Dendritic cell treated with granulocyte-macrophage colony-stimulating factor and Interleukin-4, amounts not matched to agents 40 ng/mL and 50 ng/mL, for 4 days (primary cell): ENCODE measurements around the gene PTGES.
"Not testable (repeated sequence)": the region's sequence is repeated elsewhere in the genome, so short reads cannot be mapped to it uniquely, and the experiment has no call there.

Experiments used
- H3K27ac Mint-ChIP-seq: one replicate; pipeline ENCODE4 v1.8.0; 2022; ENCODE audit warnings: mild to moderate bottlenecking, mixed read lengths
- H3K27me3 Mint-ChIP-seq: one replicate; pipeline ENCODE4 v1.8.0; 2022; ENCODE audit warnings: mild to moderate bottlenecking, mixed read lengths
- H3K36me3 Mint-ChIP-seq: one replicate; pipeline ENCODE4 v1.8.0; 2022; ENCODE audit warnings: low read depth, mixed read lengths
- H3K4me1 Mint-ChIP-seq: one replicate; pipeline ENCODE4 v1.8.0; 2022; ENCODE audit warnings: low read depth, mixed read lengths
- H3K4me3 Mint-ChIP-seq: one replicate; pipeline ENCODE4 v1.8.0; 2022; ENCODE audit warnings: mild to moderate bottlenecking, moderate library complexity, mixed read lengths
- H3K9me3 Mint-ChIP-seq: one replicate; pipeline ENCODE4 v1.8.0; 2022; ENCODE audit warnings: mixed read lengths
- intact Hi-C: fragments of 100-400 bp; cut with micrococcal nuclease; formaldehyde crosslinking; loops from one replicate; pipeline ENCODE4 v1.15.0; 2022

PTGES gene, protein sequence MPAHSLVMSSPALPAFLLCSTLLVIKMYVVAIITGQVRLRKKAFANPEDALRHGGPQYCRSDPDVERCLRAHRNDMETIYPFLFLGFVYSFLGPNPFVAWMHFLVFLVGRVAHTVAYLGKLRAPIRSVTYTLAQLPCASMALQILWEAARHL

DNA sequence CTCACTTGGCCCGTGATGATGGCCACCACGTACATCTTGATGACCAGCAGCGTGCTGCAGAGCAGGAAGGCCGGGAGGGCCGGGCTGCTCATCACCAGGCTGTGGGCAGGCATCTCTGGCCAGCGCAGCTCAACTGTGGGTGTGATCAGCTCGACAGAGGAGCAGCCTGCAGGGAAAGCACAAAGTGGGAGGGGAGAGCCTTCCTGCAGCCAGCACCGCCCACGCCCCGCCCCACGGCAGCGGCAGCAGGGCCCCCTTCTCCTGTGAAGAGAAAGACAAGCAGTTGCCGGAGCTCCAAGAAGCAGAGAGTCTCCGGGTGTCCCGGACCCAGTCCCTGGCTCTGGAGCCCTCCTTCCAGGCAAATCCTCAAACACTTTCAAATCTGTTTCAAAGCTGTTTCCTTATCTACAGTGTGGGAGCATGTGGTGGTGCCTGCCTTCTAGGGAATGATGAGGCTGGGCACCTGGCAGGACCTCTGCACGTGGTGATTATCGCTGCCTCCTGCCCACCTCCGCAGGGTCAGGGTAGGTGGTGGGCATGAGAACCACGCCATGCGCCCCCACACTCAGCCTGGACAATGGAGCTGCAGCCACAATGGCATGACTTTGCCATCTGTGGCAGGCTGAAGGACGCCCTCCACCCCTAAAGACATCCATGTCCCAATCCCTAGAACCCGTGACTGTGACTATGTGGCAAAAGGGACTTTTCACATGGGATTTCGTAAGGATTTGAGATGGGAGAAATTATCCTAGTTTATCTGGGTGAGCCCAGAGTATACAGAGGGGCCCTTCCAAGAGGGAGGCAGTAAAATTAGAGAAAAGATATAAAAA is at the start of gene PTGES:
Gene PTGES, minus strand, starts transcription at position 143 of the 830 bp plus-strand sequence. Its CDS starts 30 bp downstream, at position 113.
- no peaks in the 10 kb centered on the region for H3K36me3 Mint-ChIP-seq
- H3K27ac Mint-ChIP-seq, result no peak within 1 kb of the TSS
- peaks cover 46% of the 10 kb centered on the region for H3K27me3 Mint-ChIP-seq
- H3K4me1 Mint-ChIP-seq, result peaks cover 35% of the 10 kb centered on the region
- H3K9me3 Mint-ChIP-seq, result no peaks in the 10 kb centered on the region
- peak within 1 kb of the TSS; percentile 50 for H3K4me3 Mint-ChIP-seq
- intact Hi-C loops, result no loop called here

DNA sequence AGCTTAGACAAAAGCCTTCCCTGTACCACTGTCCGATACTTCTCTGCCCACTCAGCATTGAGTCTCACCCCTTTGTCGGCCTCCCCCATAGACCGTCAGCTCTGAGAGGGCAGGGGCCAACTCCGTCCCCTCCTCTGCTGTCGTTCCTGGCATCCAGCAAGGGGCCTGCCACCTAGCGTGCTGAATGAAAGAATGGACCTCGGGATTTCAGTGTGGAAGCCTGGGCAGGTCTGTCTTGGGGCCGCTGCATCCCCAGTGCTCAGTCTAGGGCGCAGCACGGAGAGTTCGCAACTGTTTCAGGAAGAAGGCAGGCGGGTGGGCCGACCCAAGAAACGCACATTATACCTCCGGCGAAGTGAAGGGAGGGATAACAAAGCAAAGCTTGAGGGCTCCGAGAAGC is 48.7 kb upstream of the PTGES start:
- Mint-ChIP-seq H3K27me3 (no peaks in the 10 kb centered on the region), H3K36me3 (peaks cover 20% of the 10 kb centered on the region), H3K4me3 (no peak overlapping the region), H3K9me3 (no peaks in the 10 kb centered on the region), H3K27ac (peak overlapping the region; percentile 1), H3K4me1 (peaks cover 24% of the 10 kb centered on the region)
- intact Hi-C loops, result no loop called here

DNA sequence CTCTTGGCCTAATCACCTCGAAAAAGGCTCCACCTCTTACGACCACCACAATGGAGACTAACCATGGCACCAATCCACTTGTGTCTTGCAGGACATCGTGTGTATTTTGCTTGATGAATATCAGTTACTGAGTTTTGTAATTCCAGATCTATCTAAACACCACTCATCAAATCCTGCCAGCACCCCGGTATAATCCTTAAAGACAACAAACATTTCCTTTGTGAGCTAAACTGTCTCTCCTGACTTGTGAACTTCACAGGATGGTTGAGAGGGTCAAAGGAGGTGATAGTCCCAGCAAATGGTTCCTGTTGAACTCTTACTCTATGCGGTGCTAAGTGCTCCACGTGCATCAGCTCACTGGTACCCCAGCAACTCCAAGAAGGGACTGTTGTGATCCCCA is 46.1 kb upstream of the PTGES start:
- intact Hi-C loops, result no loop called here
- H3K4me3 Mint-ChIP-seq, result no peak overlapping the region

DNA sequence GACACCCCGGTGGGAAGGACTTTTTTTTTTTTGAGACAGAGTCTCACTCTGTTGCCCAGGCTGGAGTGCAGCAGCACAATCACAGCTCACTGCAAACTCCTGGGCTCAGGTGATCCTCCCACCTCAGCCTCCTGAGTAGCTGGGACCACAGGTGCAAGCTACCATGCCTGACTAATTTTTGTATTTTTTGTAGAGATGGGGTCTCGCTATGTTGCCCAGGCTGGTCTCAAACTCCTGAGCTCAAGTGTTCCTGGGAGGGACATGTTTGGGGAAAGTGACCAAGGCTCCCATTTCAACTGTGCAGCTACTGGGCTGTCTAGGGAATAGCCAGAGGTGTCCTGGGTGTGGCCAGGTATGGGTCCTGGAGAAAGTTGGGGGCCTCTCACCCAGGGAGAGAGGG is 43.2 kb upstream of the PTGES start:
- H3K36me3 Mint-ChIP-seq, H3K27ac Mint-ChIP-seq, H3K4me3 Mint-ChIP-seq, H3K4me1 Mint-ChIP-seq, H3K9me3 Mint-ChIP-seq, intact Hi-C loops: not testable (repeated sequence)
- H3K27me3 Mint-ChIP-seq, result peaks cover 16% of the 10 kb centered on the region

More for the DNA sequence above, 46.1 kb upstream of the PTGES start:
- Mint-ChIP-seq H3K36me3 (peaks cover 5% of the 10 kb centered on the region), H3K27me3 (peaks cover 14% of the 10 kb centered on the region), H3K9me3 (no peaks in the 10 kb centered on the region), H3K4me1 (peaks cover 6% of the 10 kb centered on the region), H3K27ac (no peak overlapping the region)

DNA sequence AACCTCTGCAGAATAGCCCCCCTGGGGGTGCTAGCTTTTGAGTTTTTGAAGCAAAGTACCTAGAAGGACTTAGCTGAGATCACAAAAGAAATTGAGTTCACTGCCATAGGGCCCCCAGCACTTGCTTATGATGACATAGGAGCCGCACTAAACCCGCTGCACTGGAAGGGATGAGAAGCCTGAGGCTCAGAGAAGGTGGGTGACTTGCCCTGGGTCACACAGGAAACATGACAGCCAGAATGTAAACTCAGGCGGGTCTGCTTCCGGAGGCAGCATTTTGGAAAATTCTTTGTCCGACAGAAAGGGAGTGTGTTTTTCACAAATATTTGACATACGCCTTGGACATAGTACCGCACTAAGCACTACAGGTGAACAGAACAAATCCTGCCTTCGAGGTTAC is 41.7 kb upstream of the PTGES start:
- no peaks in the 10 kb centered on the region for H3K4me1 Mint-ChIP-seq
- peaks cover 16% of the 10 kb centered on the region for H3K27me3 Mint-ChIP-seq
- intact Hi-C loops, result no loop called here
- no peak overlapping the region for H3K27ac Mint-ChIP-seq
- no peaks in the 10 kb centered on the region for H3K36me3 Mint-ChIP-seq
- no peak overlapping the region for H3K4me3 Mint-ChIP-seq
- no peaks in the 10 kb centered on the region for H3K9me3 Mint-ChIP-seq

DNA sequence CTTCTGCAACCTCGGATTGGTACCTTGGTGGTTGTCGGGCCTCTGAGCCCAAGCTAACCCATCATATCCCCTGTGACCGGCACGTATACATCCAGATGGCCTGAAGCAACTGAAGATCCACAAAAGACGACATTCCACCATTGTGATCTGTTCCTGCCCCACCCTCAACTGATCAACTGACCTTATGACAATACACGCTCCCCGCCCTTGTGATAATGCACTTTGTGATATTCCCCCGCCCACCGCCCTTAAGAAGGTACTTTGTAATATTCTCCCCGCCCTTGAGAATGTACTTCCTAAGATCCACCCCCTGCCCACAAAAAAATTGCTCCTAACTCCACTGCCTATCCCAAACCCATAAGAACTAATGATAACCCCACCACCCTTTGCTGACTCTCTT is 33.6 kb upstream of the PTGES start:
- Mint-ChIP-seq H3K4me3 (no peak overlapping the region), H3K27me3 (peaks cover 27% of the 10 kb centered on the region), H3K9me3 (no peaks in the 10 kb centered on the region), H3K36me3 (no peaks in the 10 kb centered on the region), H3K4me1 (peaks cover 5% of the 10 kb centered on the region), H3K27ac (no peak overlapping the region)
- intact Hi-C loops, result loop anchor here (10.0 kb wide), 1 partner anchor 652 kb away; no protein-coding TSS in a partner anchor

DNA sequence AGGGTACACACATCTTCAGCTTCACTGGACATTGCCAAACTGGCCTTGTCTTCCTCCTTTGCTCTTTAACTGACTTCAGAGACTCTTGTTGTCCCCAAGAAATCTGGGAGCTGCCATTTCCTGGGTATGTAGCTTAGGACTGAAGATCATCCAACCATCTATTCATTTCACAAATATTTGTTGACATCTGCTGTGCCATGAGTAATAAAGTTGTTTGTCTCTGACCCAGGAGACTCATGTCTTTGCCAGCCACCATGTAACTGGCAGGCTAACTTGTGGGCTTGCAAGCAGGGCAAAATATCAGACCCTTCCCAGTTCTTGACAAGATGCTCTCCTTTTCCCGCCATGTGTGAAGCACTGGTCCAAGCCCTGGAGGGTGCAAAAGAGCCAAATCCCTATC is 33.0 kb upstream of the PTGES start:
- Mint-ChIP-seq H3K36me3 (no peaks in the 10 kb centered on the region), H3K27me3 (peaks cover 27% of the 10 kb centered on the region), H3K27ac (no peak overlapping the region), H3K4me3 (no peak overlapping the region), H3K4me1 (peaks cover 6% of the 10 kb centered on the region), H3K9me3 (no peaks in the 10 kb centered on the region)
- intact Hi-C loops, result loop anchor here (2.0 to 10.0 kb wide), 2 partner anchors 143 to 651 kb away; partner anchors contain the start of gene ASB6

DNA sequence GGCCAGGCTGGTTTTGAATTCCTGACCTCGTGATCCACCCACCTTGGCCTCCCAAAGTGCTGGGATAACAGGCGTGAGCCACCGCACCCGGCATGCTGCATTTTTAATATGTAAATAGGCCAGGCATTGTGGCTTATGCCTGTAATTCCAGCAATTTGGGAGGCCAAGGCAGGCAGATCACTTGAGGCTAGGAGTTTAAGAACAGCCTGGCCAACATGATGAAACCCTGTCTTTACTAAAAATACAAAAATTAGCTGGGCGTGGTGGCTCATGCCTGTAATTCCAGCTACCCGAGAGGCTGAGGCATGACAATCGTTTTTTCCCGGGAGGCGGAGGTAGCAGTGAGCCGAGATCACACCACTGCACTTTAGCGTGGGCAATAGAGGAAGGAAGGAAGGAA is 32.1 kb upstream of the PTGES start:
- H3K4me1 Mint-ChIP-seq, result peaks cover 11% of the 10 kb centered on the region
- not testable (repeated sequence) for H3K4me3 Mint-ChIP-seq, H3K9me3 Mint-ChIP-seq, H3K36me3 Mint-ChIP-seq, H3K27ac Mint-ChIP-seq
- intact Hi-C loops, result loop anchor here (1.0 to 10.0 kb wide), 3 partner anchors 48 to 650 kb away; partner anchors contain the start of gene ASB6
- H3K27me3 Mint-ChIP-seq, result peaks cover 27% of the 10 kb centered on the region

DNA sequence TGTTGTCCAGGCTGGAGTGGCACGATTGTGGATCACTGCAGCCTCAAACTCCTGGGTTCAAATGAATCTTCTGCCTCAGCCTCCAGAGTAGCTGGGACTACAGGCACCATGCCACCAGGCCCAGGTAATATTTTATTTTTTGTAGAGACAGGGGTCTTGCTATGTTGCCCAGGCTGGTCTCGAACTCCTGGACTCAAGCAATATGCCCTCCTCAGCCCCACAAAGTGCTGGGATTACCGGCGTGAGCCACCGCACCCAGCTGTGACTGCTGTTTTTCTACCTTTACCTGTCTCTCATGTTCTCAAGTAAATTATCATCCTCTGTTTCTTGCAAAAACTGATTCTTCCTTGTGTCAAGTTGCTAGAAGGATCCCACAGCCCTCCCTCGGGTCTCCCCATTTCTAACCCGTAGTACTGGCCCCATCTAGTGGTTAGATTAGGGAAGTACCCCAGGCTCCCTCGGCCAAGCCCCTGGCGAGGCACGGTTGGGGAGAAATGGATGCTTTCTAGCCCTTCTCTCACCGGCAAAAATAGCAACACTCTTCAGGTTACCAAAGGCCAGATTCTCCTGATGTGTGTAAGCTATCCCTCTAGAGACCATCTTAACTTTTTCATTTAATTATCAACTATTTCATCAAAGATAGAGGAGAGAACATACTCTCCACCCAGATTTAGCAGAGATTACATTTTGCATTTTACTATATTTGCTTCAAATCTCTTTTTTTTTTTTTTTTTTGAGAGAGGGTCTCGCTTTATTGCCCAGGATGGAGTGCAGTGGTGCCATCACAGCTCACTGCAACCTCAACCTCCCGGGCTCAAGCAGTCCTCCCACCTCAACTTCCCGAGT is 30.9 kb upstream of the PTGES start:
- intact Hi-C loops, result loop anchor here (1.0 to 10.0 kb wide), 4 partner anchors 46 to 649 kb away; partner anchors contain the start of gene ASB6
- no peaks in the 10 kb centered on the region for H3K36me3 Mint-ChIP-seq
- peaks cover 17% of the 10 kb centered on the region for H3K4me1 Mint-ChIP-seq
- no peak overlapping the region for H3K4me3 Mint-ChIP-seq
- H3K9me3 Mint-ChIP-seq, result no peaks in the 10 kb centered on the region
- H3K27me3 Mint-ChIP-seq, result peaks cover 26% of the 10 kb centered on the region
- no peak overlapping the region for H3K27ac Mint-ChIP-seq

DNA sequence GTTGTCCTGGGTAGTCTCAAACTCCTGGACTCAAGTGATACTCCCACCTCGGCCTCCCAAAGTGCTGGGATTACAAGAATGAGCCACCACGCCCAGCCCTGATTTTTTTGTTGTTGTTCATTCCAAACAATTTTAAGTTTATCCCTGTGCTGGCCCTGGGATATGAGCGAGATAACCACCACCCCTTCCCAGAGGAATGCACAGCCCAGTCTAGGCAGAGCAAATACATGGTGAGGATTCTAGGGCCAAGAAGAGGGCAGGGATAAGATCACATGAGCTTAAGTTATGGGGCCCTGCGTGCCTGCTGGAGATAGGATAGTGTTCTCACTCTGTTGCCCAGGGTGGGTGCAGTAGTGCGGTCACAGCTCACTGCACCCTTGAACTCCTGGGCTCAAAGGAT is 29.1 kb upstream of the PTGES start:
- intact Hi-C loops, result loop anchor here (2.0 to 10.0 kb wide), 2 partner anchors 55 to 647 kb away; no protein-coding TSS in a partner anchor
- no peak overlapping the region for H3K4me3 Mint-ChIP-seq
- no peak overlapping the region for H3K27ac Mint-ChIP-seq
- H3K9me3 Mint-ChIP-seq, result no peaks in the 10 kb centered on the region
- H3K4me1 Mint-ChIP-seq, result peaks cover 31% of the 10 kb centered on the region
- H3K36me3 Mint-ChIP-seq, result no peaks in the 10 kb centered on the region
- H3K27me3 Mint-ChIP-seq, result peaks cover 21% of the 10 kb centered on the region

DNA sequence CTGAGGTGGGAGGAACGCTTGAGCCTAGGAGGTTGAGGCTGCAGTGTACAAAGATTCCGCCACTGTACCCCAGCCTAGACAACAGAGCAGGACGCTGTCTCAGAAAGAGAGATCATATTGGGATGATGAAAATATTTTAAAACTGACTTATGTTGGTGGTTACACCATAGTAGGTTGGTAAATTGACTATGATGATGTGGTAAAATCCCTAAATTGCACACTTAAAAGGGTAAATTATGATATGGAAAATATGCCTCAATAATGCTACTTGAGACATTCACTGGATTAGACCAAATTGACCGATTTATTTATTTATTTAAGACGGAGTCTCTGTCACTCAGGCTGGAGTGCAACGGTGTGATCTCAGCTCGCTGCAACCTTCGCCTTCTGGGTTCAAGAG is 28.3 kb upstream of the PTGES start:
- Mint-ChIP-seq H3K4me3 (no peak overlapping the region), H3K27ac (no peak overlapping the region), H3K9me3 (no peaks in the 10 kb centered on the region), H3K4me1 (peaks cover 39% of the 10 kb centered on the region), H3K27me3 (peaks cover 13% of the 10 kb centered on the region), H3K36me3 (no peaks in the 10 kb centered on the region)
- intact Hi-C loops, result loop anchor here (10.0 kb wide), 1 partner anchor 646 kb away; no protein-coding TSS in a partner anchor

DNA sequence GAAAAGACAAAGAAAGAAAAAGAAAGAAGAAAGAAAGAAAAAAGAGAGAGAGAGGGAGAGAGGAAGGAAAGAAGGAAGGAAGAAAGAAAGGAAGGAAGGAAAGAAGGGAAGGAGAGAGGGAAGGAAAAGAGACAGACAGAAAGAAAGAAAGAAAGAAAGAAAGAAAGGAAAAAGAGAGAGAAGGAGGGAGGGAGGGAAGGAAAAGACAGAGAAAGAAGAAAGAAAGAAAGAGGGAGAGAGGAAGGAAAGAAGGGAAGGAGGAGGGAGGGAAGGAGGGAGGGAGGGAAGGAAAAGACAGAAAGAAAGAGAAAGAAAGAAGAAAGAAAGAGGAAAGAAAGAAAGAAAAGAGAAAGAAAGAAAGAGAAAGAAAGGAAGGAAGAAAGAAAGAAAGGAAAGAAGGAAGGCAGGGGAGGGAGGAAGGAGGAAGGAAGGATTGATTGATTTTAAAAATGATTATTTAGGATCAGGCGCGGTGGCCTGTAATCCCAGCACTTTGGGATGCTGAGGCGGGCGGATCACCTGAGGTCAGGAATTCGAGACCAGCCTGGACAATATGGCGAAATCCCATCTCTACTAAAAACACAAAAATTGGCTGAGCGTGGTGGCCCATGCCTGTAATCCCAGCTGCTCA is 26.8 kb upstream of the PTGES start:
- Mint-ChIP-seq H3K4me1 (peaks cover 45% of the 10 kb centered on the region), H3K4me3 (no peak overlapping the region), H3K27ac (no peak overlapping the region), H3K9me3 (no peaks in the 10 kb centered on the region), H3K27me3 (peaks cover 6% of the 10 kb centered on the region), H3K36me3 (no peaks in the 10 kb centered on the region)
- intact Hi-C loops, result loop anchor here (10.0 kb wide), 1 partner anchor 645 kb away; no protein-coding TSS in a partner anchor

DNA sequence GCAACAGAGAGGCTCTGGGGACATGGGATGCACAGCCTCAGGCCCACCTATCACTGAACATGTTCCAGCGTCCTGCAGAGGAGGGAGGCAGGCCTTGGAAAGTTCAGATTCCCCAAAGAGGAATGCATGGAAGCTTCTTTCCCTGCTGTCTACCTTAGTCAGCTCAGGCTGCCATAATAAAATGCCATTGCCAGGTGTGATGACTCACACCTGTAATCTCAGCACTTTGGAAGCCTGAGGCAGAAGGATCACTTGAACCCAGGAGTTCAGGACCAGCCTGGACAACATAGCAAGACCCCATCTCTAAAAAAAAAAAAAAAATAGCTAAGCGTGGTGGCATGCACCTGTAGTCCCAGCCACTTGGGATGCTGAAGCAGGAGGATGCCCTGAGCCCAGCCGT is 25.6 kb upstream of the PTGES start:
- H3K27ac Mint-ChIP-seq, result no peak overlapping the region
- peaks cover 57% of the 10 kb centered on the region for H3K4me1 Mint-ChIP-seq

More for the DNA sequence above, 25.6 kb upstream of the PTGES start:
- Mint-ChIP-seq H3K4me3 (no peak overlapping the region), H3K36me3 (no peaks in the 10 kb centered on the region), H3K27me3 (peaks cover 7% of the 10 kb centered on the region), H3K9me3 (no peaks in the 10 kb centered on the region)
- intact Hi-C loops, result no loop called here
